Heart left ventricle (tissue), 13 donors: ENCODE results near the gene WASF3.
A peak's percentile ranks its signal among the peaks of the same experiment; 100 is the strongest.

Experiments used
- POLR2A ChIP-seq, 2 donors: fragments of 450-650 bp; IDR thresholded peaks; one replicate each; pipeline ENCODE4 v1.6.1; 2017; ENCODE audit warnings: antibody characterized with exemption in 2 of 2, mild to moderate bottlenecking in 2 of 2, moderate library complexity in 2 of 2
- TF ChIP-seq, protein P1 (sequence below), 12 donors: fragments of 200-600 bp; sonication (generic) in 4 of 12; IDR thresholded peaks; one replicate each; pipeline versions ENCODE4 v1.5.0 to v1.8.0; 2018 to 2022; ENCODE audit warnings: antibody characterized with exemption in 12 of 12, mild to moderate bottlenecking in 5 of 12
- donor health status: ischemic (EF 13 %, LVEDD 7.1; RV severe dilation, severe dysfunction).
- donor health status: DM: no; HTN: yes; CAD: no.
- donor health status: DM: no; HTN: no; CAD: no.
- donor health status: ischemic (EF 25% LVEDD 6.9; RV normal size, moderate dysfunction).
- donor health status: ischemic (EF 25% LVEDD 5.7; RV mildly dilated, moderate dysfunction).
- donor health status: ischemic (EF 35%, LVEDD 5.7; RV mildly dilated, moderate dysfunction).
- donor health status: nonischemic (EF 11% LVEDD 7.7; RV severe dilation, severe dysfunction).
- donor health status: DM: yes; HTN: yes; CAD: no.
- donor health status: PGD.
- donor health status: ischemic (EF 29% LVEDD 5.4; RV normal size, mild dysfunction).
- donor health status: nonischemic (EF 23%, LVEDD 6.1; RV moderate dilation, normal function).

DNA sequence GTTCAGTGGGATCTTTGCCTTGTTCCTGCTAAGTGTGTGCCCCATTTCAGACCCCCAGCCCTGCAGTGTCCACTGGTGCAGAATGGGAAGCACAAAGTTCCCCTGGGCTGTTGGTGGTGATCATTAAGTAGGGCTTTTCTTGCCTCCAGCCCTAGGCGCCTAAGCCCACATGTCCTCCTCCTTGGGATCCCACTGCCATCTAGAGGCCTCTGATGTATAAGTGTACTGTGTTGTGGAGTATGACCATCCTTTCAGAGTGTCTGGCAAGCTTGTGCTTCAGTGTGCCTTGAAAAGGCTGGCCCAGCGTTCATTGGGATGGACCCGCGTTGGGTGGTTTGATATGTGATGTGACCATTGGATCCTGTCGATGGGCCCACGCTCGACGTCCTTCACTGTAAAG, 71.2 kb downstream of the WASF3 start:
- TF ChIP-seq, protein P1, sequence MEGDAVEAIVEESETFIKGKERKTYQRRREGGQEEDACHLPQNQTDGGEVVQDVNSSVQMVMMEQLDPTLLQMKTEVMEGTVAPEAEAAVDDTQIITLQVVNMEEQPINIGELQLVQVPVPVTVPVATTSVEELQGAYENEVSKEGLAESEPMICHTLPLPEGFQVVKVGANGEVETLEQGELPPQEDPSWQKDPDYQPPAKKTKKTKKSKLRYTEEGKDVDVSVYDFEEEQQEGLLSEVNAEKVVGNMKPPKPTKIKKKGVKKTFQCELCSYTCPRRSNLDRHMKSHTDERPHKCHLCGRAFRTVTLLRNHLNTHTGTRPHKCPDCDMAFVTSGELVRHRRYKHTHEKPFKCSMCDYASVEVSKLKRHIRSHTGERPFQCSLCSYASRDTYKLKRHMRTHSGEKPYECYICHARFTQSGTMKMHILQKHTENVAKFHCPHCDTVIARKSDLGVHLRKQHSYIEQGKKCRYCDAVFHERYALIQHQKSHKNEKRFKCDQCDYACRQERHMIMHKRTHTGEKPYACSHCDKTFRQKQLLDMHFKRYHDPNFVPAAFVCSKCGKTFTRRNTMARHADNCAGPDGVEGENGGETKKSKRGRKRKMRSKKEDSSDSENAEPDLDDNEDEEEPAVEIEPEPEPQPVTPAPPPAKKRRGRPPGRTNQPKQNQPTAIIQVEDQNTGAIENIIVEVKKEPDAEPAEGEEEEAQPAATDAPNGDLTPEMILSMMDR (IDR thresholded peaks at IDR 0.05), result peak in 2 of 12 donors; percentile 26 to 29
- no peak for TF ChIP-seq POLR2A (IDR thresholded peaks at IDR 0.05)
